ENCODE results near the gene FAM50A.
"Not testable (repeated sequence)": the region's sequence is repeated elsewhere in the genome, so short reads cannot be mapped to it uniquely, and the experiment has no call there.

Gene FAM50A, protein sequence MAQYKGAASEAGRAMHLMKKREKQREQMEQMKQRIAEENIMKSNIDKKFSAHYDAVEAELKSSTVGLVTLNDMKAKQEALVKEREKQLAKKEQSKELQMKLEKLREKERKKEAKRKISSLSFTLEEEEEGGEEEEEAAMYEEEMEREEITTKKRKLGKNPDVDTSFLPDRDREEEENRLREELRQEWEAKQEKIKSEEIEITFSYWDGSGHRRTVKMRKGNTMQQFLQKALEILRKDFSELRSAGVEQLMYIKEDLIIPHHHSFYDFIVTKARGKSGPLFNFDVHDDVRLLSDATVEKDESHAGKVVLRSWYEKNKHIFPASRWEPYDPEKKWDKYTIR

DNA sequence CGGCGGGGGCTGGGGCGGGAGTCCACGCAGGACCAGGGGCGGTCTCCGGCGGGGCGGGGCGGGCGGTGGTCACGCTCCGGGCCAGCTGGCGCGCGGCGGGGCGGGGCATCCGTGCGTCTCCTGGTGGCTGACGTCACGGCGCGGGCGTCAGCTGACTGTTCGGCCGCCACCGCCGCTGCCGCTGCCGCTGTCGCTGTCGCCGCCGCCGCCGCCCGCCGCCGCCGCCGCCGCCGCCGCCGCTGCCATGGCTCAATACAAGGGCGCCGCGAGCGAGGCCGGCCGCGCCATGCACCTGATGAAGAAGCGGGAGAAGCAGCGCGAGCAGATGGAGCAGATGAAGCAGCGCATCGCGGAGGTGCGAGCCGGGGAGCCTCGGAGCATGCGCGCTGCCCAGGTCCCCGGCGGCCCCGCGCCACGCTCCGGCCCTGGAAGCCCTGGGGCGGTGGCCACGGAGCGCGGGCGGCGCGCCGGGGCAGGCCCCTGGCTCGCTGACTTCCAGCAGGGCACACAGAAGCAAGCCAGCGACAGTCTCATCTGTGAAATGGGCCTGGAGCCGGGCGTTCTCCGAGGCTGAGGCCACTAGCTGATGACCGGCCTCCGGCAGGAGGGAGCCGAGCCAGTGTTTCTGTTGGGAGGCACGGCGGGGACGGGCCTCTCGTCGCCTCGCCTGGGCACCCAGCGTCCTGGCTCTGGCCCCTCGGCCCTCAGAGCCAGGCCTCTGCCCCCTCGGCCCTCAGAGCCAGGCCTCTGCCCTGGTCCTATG lies at the start of gene FAM50A:
Gene FAM50A, plus strand, starts transcription at position 150 of the 763 bp plus-strand sequence. Its CDS starts 95 bp downstream, at position 245.
- peak; percentile 53 for DNase-seq

DNA sequence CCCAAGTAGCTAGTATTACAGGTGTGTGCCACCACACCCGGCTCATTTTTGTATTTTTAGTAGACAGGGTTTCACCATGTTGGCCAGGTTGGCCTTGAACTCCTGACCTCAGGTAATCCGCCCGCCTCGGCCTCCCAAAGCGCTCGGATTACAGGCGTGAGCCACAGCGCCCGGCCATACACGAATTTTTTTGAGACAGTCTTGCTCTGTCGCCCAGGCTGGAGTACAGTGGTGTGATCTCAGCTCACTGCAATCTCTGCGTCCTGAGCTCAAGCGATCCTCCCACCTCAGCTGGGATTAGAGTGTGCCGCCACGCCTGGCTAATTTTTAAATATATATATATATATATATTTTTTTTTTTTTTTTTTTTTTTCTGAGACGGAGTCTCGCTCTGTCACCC lies 47.6 kb upstream of the FAM50A start:
- DNase-seq = not testable (repeated sequence)

DNA sequence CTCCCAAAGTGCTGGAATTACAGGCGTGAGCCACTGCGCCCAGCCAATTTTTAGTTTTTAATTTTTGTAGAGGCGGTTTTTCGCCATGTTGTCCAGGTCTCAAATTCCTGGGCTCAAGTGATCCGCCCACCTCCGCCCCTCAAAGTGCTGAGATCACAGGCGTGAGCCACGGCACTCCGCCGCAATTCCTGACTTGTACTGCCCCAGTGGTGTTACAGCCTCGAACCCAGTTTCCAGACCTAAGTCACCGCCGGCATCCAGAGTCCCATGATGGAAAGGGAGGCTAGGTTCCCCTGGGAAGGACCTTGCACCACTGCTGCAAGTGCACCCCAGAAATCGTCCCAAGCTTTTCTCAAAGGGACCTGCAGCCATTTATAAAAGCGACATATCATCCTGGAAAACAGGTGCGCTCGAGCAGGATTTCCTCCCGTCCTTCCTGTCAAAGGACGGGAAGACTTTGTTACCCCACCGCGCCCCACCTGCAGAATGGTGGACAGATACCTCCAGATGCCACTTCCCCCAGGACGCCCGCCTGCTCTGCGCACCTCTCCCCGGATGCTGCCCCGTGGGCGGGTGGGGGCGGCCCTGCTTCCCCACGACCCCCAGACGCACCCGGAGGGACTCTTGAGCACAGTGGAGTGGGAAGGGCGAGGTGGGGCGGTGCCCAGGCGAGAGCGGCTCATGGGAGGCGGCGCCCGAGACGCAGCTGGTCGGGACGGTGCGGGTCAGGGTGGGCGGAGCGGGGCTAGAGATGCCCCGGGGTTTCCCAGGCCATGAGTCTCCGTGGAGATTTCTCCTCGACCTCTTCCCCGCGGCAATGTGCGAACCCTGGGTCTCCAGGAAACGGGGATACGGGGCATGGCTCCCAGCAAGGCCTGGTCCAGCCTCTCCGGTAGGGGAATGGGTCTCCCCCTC lies 46.7 kb upstream of the FAM50A start:
- peak; percentile 61 for DNase-seq

GRCh38 chrX:154397888-154398667 lies 45.9 kb upstream of the FAM50A start, which contains the start of gene RPL10:
Gene RPL10 (plus strand): TSS chrX:154398377. CDS start chrX:154398520, 143 bp downstream.
- DNase-seq = peak; percentile 89

- DNase-seq = peak; percentile 64
These were observed 45.0 kb upstream of the FAM50A start for GRCh38 chrX:154398668-154399526.

- no peak for DNase-seq
These were observed 44.2 kb upstream of the FAM50A start for GRCh38 chrX:154399527-154400368.

GRCh38 chrX:154400369-154400817 lies 43.5 kb upstream of the FAM50A start:
- not testable (repeated sequence) for DNase-seq

DNA sequence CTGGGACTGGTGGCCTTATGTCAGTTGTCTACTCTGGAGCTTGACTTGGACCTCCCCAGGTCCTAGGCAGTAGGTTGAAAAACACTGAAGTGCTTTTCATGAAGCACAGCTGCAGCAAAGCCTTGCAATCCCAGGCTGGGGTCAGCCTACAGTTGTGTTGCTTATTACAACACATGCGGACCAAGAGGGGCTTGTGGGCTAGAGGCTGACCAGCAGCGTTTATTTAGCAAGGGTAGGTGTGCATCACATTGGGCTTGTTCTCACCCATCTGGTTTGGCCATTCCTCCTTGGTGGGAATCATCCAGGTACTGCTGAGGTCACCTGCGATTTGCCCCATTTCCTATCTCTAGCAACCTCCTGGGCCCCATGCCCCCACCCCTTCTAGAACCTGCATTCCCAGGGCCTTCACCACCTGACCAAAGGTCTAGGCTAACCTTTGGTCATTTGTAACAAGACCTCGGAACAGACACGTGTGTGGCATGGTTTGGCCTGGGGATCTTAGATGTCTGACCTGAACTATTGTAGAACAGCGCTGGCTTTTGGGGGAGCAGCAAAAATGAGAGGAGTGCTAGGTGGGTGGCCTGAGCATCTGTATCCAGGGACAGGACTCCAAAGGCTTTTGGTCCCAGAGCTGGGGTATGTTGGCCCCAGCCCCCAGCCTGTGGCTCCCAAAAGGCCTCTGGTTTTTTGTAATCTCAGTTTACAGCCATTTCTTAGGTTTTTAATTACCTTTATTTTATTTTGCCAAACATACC lies 42.7 kb upstream of the FAM50A start:
- no peak for DNase-seq

GRCh38 chrX:154401918-154402621 lies 41.9 kb upstream of the FAM50A start:
- no peak for DNase-seq

DNA sequence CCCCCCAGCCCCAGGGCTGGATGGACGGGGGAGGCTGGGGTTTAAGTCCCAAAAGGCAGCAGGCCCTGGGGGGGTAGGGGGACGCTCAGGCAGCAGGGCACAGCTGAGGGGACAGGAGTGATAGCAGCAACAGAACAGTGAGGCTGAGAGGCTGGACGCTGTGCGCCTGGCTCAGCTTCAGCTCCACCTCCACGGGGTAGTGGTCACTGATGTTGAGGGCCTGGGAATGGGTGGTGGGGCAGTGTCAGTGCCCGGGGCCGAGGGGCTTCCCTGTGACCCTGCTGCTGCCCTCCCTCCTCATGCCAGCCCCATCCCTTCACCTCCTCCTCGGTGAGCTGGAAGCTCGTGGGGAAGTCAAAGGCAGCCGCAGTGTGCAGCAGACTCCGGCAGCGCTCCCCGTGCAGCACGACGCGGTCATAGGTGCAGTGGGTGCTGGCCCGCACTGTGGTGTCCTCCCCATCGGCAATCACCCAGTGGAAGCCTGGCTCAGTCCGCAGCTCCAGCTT lies 41.3 kb upstream of the FAM50A start:
- DNase-seq = no peak

- no peak for DNase-seq
These were observed 40.7 kb upstream of the FAM50A start for GRCh38 chrX:154403192-154403591.

- no peak for DNase-seq
These were observed 40.1 kb upstream of the FAM50A start for GRCh38 chrX:154403858-154404257.

DNA sequence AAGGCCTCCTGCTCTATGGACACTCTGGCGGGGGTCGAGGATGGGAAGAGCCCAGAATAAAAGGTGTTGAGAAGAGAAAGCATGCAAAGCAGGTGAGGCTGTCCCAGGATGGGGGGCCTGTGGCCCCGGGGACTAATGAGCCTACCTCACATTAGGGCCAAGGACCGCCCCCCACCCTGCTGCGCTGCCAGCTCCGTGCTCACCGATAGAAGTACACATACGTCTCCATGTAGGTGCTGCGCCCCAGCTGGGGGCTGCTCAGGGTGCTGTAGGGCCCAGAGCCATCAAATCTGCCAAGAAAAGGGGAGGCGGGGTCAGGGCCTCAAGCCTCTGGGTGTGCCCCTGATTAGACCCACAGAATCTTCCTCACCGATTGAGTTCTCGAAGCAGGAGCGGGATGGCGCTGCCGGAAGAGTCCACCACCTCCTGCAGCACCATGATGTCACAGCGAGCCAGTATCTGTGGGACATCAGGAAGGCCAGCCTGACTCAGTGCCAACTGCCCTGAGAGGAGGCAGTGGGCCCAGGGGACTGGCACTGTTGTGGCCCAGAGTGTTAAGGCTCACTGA lies 39.2 kb upstream of the FAM50A start:
- no peak for DNase-seq

GRCh38 chrX:154408659-154409221 lies 35.2 kb upstream of the FAM50A start:
- no peak for DNase-seq

DNA sequence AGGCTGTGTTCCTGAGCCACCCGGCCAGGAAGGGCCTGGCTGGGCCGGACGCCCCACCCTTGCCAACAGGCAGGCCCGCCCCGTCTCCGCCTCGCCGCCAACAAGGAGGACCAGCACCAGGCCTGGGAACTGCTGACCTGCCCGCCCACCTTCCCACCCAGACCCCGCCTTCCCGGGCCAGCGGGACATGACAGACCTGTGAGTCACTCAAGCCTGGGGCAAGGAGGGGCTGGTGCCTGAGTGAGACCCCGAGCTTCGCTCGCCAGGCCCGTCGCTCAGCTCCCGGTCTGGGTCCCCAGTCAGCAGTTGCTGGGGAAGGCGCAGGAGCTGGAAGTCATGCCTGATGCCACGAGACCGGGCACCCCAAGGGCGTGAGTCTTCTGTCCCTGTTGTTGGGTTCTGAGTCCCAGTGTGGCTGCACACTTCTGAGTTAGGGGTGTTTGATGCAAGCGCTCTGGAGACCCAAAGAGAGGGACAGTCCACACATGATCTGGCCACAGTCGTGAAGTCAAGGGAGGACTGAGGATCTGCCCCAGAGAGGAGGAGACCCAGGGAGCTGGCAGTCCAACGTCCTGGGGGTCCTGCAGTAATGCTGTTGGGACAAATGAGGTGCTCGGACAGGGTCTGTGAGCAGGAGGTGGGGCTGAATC lies 34.6 kb upstream of the FAM50A start, which contains the start of gene DNASE1L1:
Gene DNASE1L1, minus strand, starts transcription at position 33 of the 650 bp plus-strand sequence. CDS start 3,686 bp downstream, outside the sequence.
- DNase-seq = no peak

DNA sequence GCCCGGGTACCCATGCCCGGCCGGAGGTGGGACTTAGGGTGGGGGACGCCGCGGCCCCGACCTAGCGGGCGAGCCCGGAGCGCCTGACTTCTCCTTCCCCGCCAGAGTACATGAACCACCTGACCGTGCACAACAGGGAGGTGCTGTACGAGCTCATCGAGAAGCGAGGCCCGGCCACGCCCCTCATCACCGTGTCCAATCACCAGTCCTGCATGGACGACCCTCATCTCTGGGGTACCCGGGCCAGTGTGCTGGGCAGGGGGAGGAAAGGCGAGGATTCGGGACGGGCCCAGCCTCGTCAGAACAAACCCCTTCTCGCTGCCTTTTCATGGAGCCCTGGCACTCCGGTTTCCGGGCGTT lies 32.0 kb upstream of the FAM50A start:
- peak; percentile 53 for DNase-seq

GRCh38 chrX:154412468-154412867 lies 31.5 kb upstream of the FAM50A start:
- peak; percentile 13 for DNase-seq
